NCI-H2081 treated with DMSO at 0.1 percent for 48 hours (cell line): ENCODE results near the gene EEF1A2.
"Not testable (repeated sequence)": the region's sequence is repeated elsewhere in the genome, so short reads cannot be mapped to it uniquely, and the experiment has no call there.

Experiments used
- DNase-seq: peaks from one replicate; lab custom pipeline; 2025; lab: John Stamatoyannopoulos, UW

EEF1A2 gene

DNA sequence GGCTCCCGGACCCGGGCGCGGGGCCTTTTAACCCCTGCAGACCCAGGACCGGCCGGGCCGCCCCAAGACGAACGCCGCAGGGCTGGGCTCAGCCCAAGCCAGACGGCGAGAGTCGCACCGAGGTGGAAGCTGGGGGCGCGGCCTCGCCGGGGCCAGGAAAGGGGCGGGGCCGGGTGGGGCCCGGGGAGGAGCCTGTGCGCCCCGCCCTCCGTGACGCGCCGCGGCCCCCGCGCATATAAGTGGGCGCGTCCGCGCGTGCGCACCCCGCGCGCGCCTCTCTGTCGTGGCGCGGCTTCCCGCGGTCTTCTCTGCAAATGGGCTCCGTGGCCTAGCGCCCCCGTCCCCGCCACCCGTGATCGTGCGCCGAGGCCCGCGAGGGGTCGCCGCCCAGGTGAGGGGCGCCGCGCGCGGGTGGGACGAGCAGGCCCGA is 21.6 kb upstream of the EEF1A2 start, which contains the start of gene PPDPF:
Gene PPDPF, plus strand, starts transcription at position 262 of the 430 bp plus-strand sequence. CDS start 544 bp downstream, outside the sequence.
- no peak for DNase-seq

DNA sequence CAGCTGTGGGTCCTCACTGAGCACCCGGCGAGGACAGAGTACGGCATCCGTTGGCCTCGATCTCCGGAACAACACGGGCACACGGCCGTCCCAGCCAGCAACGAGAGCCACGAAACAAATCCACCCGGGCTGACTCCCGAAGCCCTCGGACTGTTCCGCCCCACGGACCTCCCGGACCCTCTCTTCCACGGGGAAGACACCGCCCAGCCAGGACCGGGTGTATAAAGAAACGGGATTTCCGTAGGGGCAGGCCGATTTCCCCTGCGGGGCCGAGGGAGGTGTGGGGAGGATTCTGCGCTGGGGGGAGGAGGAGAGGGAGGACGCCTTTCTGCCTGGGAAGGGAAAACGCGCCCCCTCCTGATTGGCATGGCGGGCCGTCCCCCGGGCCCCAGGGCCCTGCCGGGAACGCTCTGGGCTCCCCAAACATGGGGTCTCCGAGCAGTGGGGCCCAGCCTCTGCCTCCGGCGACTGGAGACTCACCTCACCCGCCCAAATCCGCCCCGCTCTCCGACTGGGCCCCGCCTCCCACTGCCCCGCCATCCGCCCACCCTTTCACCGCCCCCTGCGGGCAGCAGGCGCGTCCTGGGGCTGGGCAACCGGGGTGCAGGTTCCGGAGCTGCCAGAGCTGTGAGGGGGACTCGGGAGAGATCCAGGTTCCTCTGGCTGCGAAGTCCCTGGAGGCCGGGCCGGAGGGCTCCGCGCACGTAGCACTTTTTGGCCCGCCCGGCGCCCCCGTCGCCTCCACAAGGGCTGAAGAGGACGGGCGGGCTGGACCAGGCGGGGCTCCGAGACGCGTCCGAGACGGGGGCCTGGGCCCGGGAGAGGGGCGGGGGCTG is 21.0 kb upstream of the EEF1A2 start:
- DNase-seq: no peak

GRCh38 chr20:63518946-63519667 is 20.2 kb upstream of the EEF1A2 start:
- DNase-seq: no peak

- DNase-seq: no peak
These were observed 19.5 kb upstream of the EEF1A2 start for GRCh38 chr20:63518351-63518861.

DNA sequence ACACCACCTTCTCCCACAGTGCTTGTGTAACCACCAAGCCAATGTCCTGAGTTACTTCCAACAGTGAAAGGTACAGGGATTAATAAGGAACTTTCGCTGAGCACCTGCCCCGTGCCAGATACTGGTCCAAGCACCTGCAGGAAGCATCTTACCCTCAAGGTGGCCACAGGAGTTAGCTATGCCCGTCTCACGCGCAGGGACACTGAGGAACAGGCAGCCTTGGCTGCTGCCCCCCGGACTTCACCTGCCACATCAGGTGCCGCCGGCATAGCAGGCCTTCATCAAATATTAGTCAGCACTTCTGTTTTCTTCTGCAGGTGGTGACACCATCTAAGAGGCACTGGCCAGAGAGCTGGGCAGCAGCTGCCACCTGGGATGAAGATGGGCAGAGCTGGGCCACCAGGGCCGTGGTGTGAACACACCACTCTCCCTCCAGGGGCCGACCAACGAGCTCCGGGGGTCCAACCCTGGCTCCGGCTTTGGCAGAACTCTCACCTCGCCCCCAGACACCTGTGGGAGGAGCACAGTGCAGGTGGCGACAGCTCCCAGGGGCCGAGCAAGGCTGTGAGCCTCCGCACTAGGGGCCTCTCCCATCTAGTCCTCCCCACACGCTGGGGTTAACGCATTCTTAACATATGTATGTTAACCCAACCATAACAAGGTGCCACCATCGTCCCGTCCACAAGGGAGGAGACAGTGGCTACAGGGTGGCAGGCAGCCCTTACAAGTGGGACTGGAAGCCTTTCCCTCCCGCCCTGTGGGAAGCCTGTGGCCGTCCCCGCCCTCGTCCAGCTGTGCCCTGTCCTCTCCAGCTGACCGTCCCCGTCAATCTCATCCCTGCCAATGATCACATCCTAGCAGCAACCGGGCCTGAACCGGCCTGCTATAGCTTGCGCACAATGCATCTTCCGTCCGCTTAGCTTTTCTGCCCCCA is 18.8 kb upstream of the EEF1A2 start:
- no peak for DNase-seq

- not testable (repeated sequence) for DNase-seq
These were observed 15.6 kb upstream of the EEF1A2 start for GRCh38 chr20:63514520-63514919.

DNA sequence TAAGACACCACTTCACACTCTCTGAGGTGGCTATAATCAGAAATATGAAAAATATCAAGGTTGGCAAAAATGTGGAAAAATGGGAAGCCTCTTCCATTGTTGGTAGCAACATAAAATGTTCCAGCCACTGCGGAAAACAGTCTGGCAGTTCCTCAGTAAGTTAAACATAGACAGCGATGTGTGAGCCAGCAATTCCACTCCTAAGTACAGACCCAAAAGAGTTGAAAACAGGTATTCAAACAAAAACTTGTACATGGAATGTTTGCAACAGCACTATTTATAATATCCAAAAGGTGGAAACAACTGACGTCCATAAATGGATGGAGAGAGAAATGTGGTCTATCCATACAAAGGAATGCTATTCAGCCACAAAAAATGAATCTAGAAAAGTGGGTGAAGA is 14.3 kb upstream of the EEF1A2 start:
- no peak for DNase-seq

- DNase-seq: no peak
These were observed 10.2 kb upstream of the EEF1A2 start for GRCh38 chr20:63509088-63509564.

DNA sequence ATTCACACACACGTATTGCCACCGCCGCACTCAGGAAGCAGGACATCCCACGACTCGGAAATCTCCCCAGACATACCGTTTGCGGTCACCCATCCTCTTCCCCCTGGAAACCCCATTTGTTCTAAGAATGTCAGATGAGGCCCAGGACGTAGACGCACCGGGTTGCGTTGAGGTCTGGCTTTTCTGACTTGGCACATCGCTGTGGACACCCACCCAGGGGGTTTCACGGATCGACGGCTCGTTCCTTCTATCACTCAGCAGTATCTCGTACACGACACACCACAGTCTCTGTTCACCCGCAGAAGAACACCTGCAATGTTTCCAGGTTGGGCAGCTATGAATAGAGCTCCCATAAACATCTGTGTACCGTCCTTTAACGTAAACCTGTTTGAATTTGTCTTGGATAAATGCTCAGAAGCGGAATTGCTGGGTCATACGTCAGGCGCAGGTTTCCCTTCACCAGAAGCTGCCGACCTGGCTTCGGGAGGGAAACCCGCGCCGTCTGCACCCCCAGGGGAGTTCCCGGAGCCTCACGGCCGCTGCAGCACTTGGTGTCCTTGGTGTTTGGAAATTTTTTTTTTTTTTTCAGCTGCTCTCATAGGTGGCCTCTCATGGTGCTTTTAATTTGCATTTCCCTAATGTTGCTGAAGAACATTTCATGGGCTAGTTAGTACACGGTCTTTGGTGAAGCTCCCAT is 9.3 kb upstream of the EEF1A2 start:
- no peak for DNase-seq

- DNase-seq: no peak
These were observed 8.3 kb upstream of the EEF1A2 start for GRCh38 chr20:63507083-63507743.

GRCh38 chr20:63505723-63506122 is 6.8 kb upstream of the EEF1A2 start:
- DNase-seq: no peak

DNA sequence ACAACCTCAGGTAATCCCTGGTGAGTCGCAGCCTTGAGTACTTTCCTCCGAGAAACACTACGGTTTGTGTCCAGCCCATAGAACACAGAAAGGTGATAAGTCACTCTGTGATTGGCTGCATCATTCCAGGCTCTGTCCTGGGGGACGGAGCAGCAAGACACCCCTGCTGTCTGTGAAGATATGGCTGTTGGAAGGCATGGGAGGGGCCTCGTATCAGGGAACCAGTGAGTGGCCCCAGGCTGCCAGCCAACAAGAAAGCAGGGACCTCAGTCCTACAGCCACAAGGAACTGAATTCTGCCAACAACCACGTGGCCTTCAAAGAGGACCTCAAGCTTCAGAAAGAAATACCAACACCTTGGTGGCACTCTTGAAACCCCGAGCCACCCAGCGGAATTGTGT is 6.4 kb upstream of the EEF1A2 start:
- no peak for DNase-seq

DNA sequence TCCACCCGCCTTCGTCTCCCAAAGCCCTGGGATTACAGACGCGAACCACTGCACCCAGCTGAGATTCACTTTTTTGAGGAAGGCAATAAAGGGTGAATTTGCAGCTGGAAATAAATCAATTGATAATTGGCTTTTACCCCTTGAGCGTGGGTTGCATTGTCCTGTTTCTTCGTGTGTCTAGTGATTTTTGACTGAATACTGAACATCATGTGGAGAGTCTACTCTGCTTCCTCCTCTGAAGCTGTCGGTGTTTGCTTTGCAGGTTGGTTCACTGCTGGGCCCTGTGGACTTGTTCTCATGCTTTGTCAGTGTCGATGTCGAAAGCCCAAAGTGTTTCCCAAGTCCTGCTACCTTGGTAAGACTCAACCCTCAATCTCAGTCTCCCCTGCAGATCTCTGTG is 5.8 kb upstream of the EEF1A2 start:
- DNase-seq: no peak

- no peak for DNase-seq
These were observed 4.6 kb upstream of the EEF1A2 start for GRCh38 chr20:63503524-63503923.

DNA sequence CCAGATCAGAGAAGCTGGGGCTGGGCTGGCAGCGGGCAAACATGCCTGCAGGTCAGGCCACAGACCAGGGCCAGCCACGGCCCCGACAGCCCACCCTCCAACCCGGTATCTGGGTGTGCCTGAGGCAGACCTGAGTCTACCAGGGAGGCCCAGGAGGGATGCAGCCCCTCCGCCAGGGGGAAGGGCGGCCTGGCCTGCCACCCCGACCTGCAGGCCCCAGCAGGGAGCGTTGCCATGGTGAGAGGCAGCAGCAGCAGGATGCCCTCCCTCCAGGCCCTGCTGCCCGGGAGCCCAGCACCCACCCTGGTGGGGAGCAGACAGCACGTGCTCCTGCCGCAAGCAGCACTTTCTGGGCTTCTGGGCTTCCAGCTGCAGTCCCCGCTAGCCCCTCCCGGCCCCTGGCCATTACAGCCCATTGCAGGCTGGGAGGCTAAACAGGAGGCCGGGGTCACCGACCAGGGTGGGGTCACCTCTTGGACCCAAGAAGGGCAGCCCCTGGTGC is 3.8 kb upstream of the EEF1A2 start:
- DNase-seq: no peak

DNA sequence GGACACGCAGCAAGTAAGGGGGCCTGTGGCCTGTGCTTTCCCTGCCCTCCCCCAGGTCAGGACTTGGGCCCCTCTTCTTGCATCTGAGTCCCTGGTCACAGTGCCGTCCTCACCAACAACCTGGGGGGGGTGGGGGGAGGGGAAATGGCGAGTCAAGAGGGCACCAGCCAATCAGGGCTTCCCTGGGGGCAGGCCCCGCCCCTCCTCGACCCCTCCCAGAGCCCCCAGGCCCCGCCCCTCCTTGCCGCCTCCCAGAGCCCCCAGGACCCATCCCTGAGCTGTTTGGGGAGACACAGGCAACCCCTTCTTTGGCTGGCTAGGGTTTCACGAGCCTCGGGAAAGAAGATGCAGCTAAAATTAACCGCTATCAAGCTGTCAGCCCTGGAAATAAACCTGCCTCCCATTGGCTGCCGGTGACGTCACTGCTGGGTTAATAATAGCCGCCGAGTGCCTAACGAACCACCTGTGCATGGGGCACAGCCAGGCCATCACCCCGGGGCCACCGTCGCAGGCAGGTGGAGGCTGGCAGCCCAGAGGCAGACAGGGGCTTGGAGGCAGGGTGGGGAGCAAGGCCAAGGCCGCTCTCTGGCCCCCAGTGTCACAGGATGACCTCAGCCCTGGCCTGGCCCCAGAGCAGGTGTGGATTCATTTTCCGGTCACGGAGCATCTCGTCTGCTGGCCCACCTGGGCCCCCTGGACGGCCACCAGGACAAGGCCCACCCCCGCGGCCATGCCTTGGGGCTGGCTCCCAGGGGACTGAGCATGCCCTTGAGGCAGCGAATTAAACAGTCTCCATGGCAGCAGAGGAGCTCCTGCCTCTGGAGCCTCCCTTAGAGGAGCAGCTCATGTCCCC is 3.2 kb upstream of the EEF1A2 start:
- no peak for DNase-seq

GRCh38 chr20:63500902-63501817 is 2.3 kb upstream of the EEF1A2 start:
- DNase-seq: no peak

GRCh38 chr20:63500151-63500901 is 1.4 kb upstream of the EEF1A2 start:
- no peak for DNase-seq
